Measurements from ENCODE around the gene TJP3. TPM values are rescaled to one million over a fixed set of nuclear protein-coding genes. Genes with fewer than 3 reads are reported as not detected.

The TJP3 gene
- total and polyA plus RNA-seq, 2 experiments from 2014 or later: 18.2 to 23.9 TPM

DNA sequence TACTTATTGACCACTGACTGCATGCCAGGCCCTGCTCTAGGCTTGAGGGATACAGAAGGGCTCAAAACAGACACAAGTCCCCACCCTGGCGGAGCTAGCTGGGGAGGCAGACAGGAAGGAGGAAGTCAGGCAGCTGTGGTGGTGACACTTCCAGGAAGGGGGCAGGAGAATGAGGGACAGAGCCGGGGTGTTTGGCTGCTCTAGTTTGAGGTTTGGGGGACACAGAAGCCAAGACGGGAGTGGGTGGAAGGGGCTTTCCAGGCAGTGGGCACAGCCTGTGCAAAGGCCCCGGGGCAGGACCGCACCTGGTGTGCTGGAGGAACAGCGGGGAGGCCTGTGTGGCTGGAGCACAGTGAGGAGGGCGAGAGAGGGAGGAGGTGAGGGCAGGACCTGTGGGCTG lies 58.3 kb downstream of the TJP3 start:
- Histone ChIP-seq H3K9me2 (ENCODE audit: insufficient read depth) (no peaks in the 10 kb centered on the region; the same call in 1 of the 2 replicates), H4K20me1 (replicated peaks; ENCODE audit: insufficient read depth) (no peaks in the 10 kb centered on the region; the same call in 1 of the 2 replicates), H3F3A (replicated peaks; ENCODE audit: low read depth) (0 out of 2 replicates have a peak, but pooled peaks cover 4% of the 10 kb centered on the region), H3K4me1 (ENCODE audit: insufficient read depth) (no peaks in the 10 kb centered on the region), H3K79me2 (replicated peaks; ENCODE audit: insufficient read depth) (peaks cover 7% of the 10 kb centered on the region; the same call in 1 of the 2 replicates), H3K4me3 (no peak overlapping the region), H3K36me3 (ENCODE audit: insufficient read depth) (no peaks in the 10 kb centered on the region), H3K4me2 (no peak overlapping the region), H3K27ac (ENCODE audit: low read depth) (no peak overlapping the region), H3K27me3 (ENCODE audit: insufficient read depth) (no peaks in the 10 kb centered on the region), H2AFZ (no peak overlapping the region)
- Mint-ChIP-seq H3K36me3 (ENCODE audit: low read depth) (peaks cover 9% of the 10 kb centered on the region), H3K9me3 (no peaks in the 10 kb centered on the region; the same call in 1 of the 3 replicates), H3K27ac (no peak overlapping the region), H3K4me1 (peaks cover 10% of the 10 kb centered on the region), H3K27me3 (ENCODE audit: insufficient read depth, low read depth, poor library complexity) (peaks cover 11% of the 10 kb centered on the region), H3K4me3 (no peak overlapping the region)
- ATAC-seq: no peak
- TF ChIP-seq, protein P1, sequence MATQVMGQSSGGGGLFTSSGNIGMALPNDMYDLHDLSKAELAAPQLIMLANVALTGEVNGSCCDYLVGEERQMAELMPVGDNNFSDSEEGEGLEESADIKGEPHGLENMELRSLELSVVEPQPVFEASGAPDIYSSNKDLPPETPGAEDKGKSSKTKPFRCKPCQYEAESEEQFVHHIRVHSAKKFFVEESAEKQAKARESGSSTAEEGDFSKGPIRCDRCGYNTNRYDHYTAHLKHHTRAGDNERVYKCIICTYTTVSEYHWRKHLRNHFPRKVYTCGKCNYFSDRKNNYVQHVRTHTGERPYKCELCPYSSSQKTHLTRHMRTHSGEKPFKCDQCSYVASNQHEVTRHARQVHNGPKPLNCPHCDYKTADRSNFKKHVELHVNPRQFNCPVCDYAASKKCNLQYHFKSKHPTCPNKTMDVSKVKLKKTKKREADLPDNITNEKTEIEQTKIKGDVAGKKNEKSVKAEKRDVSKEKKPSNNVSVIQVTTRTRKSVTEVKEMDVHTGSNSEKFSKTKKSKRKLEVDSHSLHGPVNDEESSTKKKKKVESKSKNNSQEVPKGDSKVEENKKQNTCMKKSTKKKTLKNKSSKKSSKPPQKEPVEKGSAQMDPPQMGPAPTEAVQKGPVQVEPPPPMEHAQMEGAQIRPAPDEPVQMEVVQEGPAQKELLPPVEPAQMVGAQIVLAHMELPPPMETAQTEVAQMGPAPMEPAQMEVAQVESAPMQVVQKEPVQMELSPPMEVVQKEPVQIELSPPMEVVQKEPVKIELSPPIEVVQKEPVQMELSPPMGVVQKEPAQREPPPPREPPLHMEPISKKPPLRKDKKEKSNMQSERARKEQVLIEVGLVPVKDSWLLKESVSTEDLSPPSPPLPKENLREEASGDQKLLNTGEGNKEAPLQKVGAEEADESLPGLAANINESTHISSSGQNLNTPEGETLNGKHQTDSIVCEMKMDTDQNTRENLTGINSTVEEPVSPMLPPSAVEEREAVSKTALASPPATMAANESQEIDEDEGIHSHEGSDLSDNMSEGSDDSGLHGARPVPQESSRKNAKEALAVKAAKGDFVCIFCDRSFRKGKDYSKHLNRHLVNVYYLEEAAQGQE (IDR thresholded peaks at IDR 0.05; ENCODE audit: unreplicated experiment): no peak
- TF ChIP-seq POLR2AphosphoS5 (IDR thresholded peaks at IDR 0.05; ENCODE audit: low read depth) (no peak), NANOG (IDR thresholded peaks at IDR 0.05; ENCODE audit: borderline replicate concordance) (no peak), JUNB (IDR thresholded peaks at IDR 0.05; ENCODE audit: unreplicated experiment) (no peak), ZNF331 (CRISPR knock-in tag; IDR thresholded peaks at IDR 0.05; ENCODE audit: low read depth) (no peak), STAT1 (IDR thresholded peaks at IDR 0.05; ENCODE audit: unreplicated experiment) (no peak)
- TF ChIP-seq, protein P2, sequence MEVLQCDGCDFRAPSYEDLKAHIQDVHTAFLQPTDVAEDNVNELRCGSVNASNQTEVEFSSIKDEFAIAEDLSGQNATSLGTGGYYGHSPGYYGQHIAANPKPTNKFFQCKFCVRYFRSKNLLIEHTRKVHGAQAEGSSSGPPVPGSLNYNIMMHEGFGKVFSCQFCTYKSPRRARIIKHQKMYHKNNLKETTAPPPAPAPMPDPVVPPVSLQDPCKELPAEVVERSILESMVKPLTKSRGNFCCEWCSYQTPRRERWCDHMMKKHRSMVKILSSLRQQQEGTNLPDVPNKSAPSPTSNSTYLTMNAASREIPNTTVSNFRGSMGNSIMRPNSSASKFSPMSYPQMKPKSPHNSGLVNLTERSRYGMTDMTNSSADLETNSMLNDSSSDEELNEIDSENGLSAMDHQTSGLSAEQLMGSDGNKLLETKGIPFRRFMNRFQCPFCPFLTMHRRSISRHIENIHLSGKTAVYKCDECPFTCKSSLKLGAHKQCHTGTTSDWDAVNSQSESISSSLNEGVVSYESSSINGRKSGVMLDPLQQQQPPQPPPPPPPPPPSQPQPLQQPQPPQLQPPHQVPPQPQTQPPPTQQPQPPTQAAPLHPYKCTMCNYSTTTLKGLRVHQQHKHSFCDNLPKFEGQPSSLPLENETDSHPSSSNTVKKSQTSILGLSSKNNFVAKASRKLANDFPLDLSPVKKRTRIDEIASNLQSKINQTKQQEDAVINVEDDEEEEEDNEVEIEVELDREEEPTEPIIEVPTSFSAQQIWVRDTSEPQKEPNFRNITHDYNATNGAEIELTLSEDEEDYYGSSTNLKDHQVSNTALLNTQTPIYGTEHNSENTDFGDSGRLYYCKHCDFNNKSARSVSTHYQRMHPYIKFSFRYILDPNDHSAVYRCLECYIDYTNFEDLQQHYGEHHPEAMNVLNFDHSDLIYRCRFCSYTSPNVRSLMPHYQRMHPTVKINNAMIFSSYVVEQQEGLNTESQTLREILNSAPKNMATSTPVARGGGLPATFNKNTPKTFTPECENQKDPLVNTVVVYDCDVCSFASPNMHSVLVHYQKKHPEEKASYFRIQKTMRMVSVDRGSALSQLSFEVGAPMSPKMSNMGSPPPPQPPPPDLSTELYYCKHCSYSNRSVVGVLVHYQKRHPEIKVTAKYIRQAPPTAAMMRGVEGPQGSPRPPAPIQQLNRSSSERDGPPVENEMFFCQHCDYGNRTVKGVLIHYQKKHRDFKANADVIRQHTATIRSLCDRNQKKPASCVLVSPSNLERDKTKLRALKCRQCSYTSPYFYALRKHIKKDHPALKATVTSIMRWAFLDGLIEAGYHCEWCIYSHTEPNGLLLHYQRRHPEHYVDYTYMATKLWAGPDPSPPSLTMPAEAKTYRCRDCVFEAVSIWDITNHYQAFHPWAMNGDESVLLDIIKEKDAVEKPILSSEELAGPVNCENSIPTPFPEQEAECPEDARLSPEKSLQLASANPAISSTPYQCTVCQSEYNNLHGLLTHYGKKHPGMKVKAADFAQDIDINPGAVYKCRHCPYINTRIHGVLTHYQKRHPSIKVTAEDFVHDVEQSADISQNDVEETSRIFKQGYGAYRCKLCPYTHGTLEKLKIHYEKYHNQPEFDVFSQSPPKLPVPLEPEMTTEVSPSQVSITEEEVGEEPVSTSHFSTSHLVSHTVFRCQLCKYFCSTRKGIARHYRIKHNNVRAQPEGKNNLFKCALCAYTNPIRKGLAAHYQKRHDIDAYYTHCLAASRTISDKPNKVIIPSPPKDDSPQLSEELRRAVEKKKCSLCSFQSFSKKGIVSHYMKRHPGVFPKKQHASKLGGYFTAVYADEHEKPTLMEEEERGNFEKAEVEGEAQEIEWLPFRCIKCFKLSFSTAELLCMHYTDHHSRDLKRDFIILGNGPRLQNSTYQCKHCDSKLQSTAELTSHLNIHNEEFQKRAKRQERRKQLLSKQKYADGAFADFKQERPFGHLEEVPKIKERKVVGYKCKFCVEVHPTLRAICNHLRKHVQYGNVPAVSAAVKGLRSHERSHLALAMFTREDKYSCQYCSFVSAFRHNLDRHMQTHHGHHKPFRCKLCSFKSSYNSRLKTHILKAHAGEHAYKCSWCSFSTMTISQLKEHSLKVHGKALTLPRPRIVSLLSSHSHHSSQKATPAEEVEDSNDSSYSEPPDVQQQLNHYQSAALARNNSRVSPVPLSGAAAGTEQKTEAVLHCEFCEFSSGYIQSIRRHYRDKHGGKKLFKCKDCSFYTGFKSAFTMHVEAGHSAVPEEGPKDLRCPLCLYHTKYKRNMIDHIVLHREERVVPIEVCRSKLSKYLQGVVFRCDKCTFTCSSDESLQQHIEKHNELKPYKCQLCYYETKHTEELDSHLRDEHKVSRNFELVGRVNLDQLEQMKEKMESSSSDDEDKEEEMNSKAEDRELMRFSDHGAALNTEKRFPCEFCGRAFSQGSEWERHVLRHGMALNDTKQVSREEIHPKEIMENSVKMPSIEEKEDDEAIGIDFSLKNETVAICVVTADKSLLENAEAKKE (CRISPR knock-in tag; IDR thresholded peaks at IDR 0.05): no peak
- TF ChIP-seq, protein P3, sequence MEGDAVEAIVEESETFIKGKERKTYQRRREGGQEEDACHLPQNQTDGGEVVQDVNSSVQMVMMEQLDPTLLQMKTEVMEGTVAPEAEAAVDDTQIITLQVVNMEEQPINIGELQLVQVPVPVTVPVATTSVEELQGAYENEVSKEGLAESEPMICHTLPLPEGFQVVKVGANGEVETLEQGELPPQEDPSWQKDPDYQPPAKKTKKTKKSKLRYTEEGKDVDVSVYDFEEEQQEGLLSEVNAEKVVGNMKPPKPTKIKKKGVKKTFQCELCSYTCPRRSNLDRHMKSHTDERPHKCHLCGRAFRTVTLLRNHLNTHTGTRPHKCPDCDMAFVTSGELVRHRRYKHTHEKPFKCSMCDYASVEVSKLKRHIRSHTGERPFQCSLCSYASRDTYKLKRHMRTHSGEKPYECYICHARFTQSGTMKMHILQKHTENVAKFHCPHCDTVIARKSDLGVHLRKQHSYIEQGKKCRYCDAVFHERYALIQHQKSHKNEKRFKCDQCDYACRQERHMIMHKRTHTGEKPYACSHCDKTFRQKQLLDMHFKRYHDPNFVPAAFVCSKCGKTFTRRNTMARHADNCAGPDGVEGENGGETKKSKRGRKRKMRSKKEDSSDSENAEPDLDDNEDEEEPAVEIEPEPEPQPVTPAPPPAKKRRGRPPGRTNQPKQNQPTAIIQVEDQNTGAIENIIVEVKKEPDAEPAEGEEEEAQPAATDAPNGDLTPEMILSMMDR (conservative IDR thresholded peaks at IDR 0.05; ENCODE audit: low read depth in 2 of 2): no peak
- TF ChIP-seq, protein P4, sequence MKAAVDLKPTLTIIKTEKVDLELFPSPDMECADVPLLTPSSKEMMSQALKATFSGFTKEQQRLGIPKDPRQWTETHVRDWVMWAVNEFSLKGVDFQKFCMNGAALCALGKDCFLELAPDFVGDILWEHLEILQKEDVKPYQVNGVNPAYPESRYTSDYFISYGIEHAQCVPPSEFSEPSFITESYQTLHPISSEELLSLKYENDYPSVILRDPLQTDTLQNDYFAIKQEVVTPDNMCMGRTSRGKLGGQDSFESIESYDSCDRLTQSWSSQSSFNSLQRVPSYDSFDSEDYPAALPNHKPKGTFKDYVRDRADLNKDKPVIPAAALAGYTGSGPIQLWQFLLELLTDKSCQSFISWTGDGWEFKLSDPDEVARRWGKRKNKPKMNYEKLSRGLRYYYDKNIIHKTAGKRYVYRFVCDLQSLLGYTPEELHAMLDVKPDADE (IDR thresholded peaks at IDR 0.05): no peak
- DNase-seq (ENCODE audit: low spot score): no peak

Data from GM23338 (cell line).